Esophagus squamous epithelium (tissue), 4 donors: ENCODE measurements around the gene POTEF.
"Not testable (repeated sequence)": the region's sequence is repeated elsewhere in the genome, so short reads cannot be mapped to it uniquely, and the experiment has no call there.

Source experiments
- POLR2A ChIP-seq, 4 donors: fragments of 450-650 bp; IDR thresholded peaks; one replicate each; pipeline ENCODE4 v1.6.1; 2017; ENCODE audit warnings: antibody characterized with exemption in 4 of 4, mild to moderate bottlenecking in 4 of 4, moderate library complexity in 3 of 4
- TF ChIP-seq, protein P1 (sequence below), 6 experiments: fragments of 450-650 bp in 4 of 6; fragments of 200-600 bp in 2 of 6; sonication (generic) in 2 of 6; IDR thresholded peaks; one replicate each; pipeline ENCODE4 v1.5.1; 2016 to 2019; ENCODE audit warnings: antibody characterized with exemption in 6 of 6, mild to moderate bottlenecking in 4 of 6, moderate library complexity in 4 of 6

DNA sequence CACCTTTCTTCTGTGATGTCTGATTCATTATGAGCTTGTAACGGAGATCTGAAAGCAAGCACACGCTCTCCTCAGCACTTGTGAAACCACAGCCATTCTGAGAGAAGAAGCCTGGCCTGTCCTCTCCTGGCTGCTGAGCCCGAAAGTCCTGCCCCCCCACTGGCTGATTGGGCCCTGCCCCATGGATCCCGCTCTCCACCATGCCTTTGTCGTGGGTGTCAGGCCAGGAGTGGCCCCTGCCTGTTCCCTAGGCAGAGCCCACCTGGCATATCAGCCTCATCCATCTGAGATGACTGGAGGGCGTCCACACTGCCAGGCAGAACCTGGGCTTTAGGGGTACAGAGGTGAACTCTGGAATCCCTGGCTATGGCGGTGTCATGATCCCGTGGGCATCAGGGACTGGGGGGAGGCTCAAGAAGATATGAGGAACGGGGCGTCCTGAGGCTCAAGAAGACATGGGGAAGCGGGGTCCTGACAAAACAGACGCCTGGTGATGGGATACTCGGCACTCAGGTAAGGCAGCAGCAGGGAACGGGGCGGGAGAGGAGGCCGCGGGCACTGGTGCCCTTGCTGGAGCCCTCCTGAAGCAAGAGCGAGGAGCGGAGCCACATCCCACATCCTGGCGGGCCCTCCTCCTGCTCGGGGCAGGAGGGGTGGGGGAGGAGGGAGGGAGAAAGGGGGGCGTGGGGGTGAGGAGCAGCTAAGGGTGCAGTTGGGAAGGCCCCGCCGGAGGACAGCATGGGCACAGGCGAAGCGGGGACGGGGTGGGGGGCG, 14.4 kb upstream of the POTEF start:
- TF ChIP-seq, protein P1, sequence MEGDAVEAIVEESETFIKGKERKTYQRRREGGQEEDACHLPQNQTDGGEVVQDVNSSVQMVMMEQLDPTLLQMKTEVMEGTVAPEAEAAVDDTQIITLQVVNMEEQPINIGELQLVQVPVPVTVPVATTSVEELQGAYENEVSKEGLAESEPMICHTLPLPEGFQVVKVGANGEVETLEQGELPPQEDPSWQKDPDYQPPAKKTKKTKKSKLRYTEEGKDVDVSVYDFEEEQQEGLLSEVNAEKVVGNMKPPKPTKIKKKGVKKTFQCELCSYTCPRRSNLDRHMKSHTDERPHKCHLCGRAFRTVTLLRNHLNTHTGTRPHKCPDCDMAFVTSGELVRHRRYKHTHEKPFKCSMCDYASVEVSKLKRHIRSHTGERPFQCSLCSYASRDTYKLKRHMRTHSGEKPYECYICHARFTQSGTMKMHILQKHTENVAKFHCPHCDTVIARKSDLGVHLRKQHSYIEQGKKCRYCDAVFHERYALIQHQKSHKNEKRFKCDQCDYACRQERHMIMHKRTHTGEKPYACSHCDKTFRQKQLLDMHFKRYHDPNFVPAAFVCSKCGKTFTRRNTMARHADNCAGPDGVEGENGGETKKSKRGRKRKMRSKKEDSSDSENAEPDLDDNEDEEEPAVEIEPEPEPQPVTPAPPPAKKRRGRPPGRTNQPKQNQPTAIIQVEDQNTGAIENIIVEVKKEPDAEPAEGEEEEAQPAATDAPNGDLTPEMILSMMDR (IDR thresholded peaks at IDR 0.05) = not testable (repeated sequence)
- TF ChIP-seq POLR2A (IDR thresholded peaks at IDR 0.05) = not testable (repeated sequence)
